ENCODE data around the gene RHOB. TPM values are rescaled to one million over a fixed set of nuclear protein-coding genes. Genes with fewer than 3 reads are reported as not detected.
A peak's percentile ranks its signal among the peaks of the same experiment; 100 is the strongest.

Gene RHOB
- total RNA-seq (2012; rRNA removed), result 55.0 and 60.3 TPM in 2 replicates

GRCh38 chr2:20446917-20447436, at the start of gene RHOB:
RHOB (plus strand) TSS chr2:20447074; CDS start chr2:20447466, 392 bp downstream.
- peaks cover 22% of the 10 kb centered on the region for H3K36me3 ChIP-seq (ENCODE audit: insufficient read depth, low read length)
- H3K27me3 ChIP-seq (ENCODE audit: control insufficient read depth, insufficient read depth, low read length), result no peaks in the 10 kb centered on the region
- H3K9me3 ChIP-seq (replicated peaks; ENCODE audit: low read length), result no peaks in the 10 kb centered on the region
- peak within 1 kb of the TSS; percentile 94 for H3K4me2 ChIP-seq (ENCODE audit: low read length)
- peak within 1 kb of the TSS; percentile 96 for H3K9ac ChIP-seq (ENCODE audit: low read depth, low read length)
- peak within 1 kb of the TSS; percentile 85 for H3K4me3 ChIP-seq (ENCODE audit: low read length)
- H3K4me1 ChIP-seq (ENCODE audit: control insufficient read depth, insufficient read depth, low read length), result peaks cover 42% of the 10 kb centered on the region

GRCh38 chr2:20397811-20398447, 48.9 kb upstream of the RHOB start:
- no peaks in the 10 kb centered on the region for H3K9me3 ChIP-seq (replicated peaks; ENCODE audit: low read length)
- H3K9ac ChIP-seq (ENCODE audit: low read depth, low read length), result no peak overlapping the region
- H3K36me3 ChIP-seq (ENCODE audit: insufficient read depth, low read length), result no peaks in the 10 kb centered on the region
- no peak overlapping the region for H3K4me3 ChIP-seq (ENCODE audit: low read length)
- H3K27me3 ChIP-seq (ENCODE audit: control insufficient read depth, insufficient read depth, low read length), result no peaks in the 10 kb centered on the region
- no peak overlapping the region for H3K4me2 ChIP-seq (ENCODE audit: low read length)
- H3K4me1 ChIP-seq (ENCODE audit: control insufficient read depth, insufficient read depth, low read length), result peaks cover 8% of the 10 kb centered on the region

GRCh38 chr2:20398956-20399567, 47.8 kb upstream of the RHOB start:
- H3K27me3 ChIP-seq (ENCODE audit: control insufficient read depth, insufficient read depth, low read length), result no peaks in the 10 kb centered on the region
- H3K9me3 ChIP-seq (replicated peaks; ENCODE audit: low read length), result no peaks in the 10 kb centered on the region
- H3K4me3 ChIP-seq (ENCODE audit: low read length), result no peak overlapping the region
- no peak overlapping the region for H3K9ac ChIP-seq (ENCODE audit: low read depth, low read length)
- no peaks in the 10 kb centered on the region for H3K36me3 ChIP-seq (ENCODE audit: insufficient read depth, low read length)
- H3K4me2 ChIP-seq (ENCODE audit: low read length), result no peak overlapping the region
- peaks cover 11% of the 10 kb centered on the region for H3K4me1 ChIP-seq (ENCODE audit: control insufficient read depth, insufficient read depth, low read length)

GRCh38 chr2:20400306-20400705, 46.6 kb upstream of the RHOB start:
- Histone ChIP-seq H3K4me3 (ENCODE audit: low read length) (no peak overlapping the region), H3K9me3 (replicated peaks; ENCODE audit: low read length) (no peaks in the 10 kb centered on the region)

GRCh38 chr2:20400787-20401488, 45.9 kb upstream of the RHOB start:
- no peaks in the 10 kb centered on the region for H3K9me3 ChIP-seq (replicated peaks; ENCODE audit: low read length)
- H3K4me1 ChIP-seq (ENCODE audit: control insufficient read depth, insufficient read depth, low read length), result peaks cover 11% of the 10 kb centered on the region
- no peaks in the 10 kb centered on the region for H3K36me3 ChIP-seq (ENCODE audit: insufficient read depth, low read length)
- no peaks in the 10 kb centered on the region for H3K27me3 ChIP-seq (ENCODE audit: control insufficient read depth, insufficient read depth, low read length)
- H3K9ac ChIP-seq (ENCODE audit: low read depth, low read length), result no peak overlapping the region
- H3K4me3 ChIP-seq (ENCODE audit: low read length), result no peak overlapping the region
- H3K4me2 ChIP-seq (ENCODE audit: low read length), result no peak overlapping the region

More at GRCh38 chr2:20400306-20400705, 46.6 kb upstream of the RHOB start:
- no peaks in the 10 kb centered on the region for H3K36me3 ChIP-seq (ENCODE audit: insufficient read depth, low read length)
- H3K4me1 ChIP-seq (ENCODE audit: control insufficient read depth, insufficient read depth, low read length), result peaks cover 11% of the 10 kb centered on the region
- H3K4me2 ChIP-seq (ENCODE audit: low read length), result no peak overlapping the region
- H3K9ac ChIP-seq (ENCODE audit: low read depth, low read length), result no peak overlapping the region
- no peaks in the 10 kb centered on the region for H3K27me3 ChIP-seq (ENCODE audit: control insufficient read depth, insufficient read depth, low read length)

GRCh38 chr2:20401489-20401835, 45.4 kb upstream of the RHOB start:
- Histone ChIP-seq H3K4me3 (ENCODE audit: low read length) (no peak overlapping the region), H3K4me1 (ENCODE audit: control insufficient read depth, insufficient read depth, low read length) (peaks cover 11% of the 10 kb centered on the region)

GRCh38 chr2:20403774-20404312, 43.0 kb upstream of the RHOB start:
- Histone ChIP-seq H3K4me1 (ENCODE audit: control insufficient read depth, insufficient read depth, low read length) (peaks cover 10% of the 10 kb centered on the region), H3K4me2 (ENCODE audit: low read length) (no peak overlapping the region), H3K36me3 (ENCODE audit: insufficient read depth, low read length) (no peaks in the 10 kb centered on the region), H3K9me3 (replicated peaks; ENCODE audit: low read length) (peaks cover 3% of the 10 kb centered on the region), H3K4me3 (ENCODE audit: low read length) (no peak overlapping the region), H3K9ac (ENCODE audit: low read depth, low read length) (peak overlapping the region; percentile 35), H3K27me3 (ENCODE audit: control insufficient read depth, insufficient read depth, low read length) (no peaks in the 10 kb centered on the region)

More at GRCh38 chr2:20401489-20401835, 45.4 kb upstream of the RHOB start:
- Histone ChIP-seq H3K9ac (ENCODE audit: low read depth, low read length) (no peak overlapping the region), H3K27me3 (ENCODE audit: control insufficient read depth, insufficient read depth, low read length) (no peaks in the 10 kb centered on the region), H3K36me3 (ENCODE audit: insufficient read depth, low read length) (no peaks in the 10 kb centered on the region), H3K9me3 (replicated peaks; ENCODE audit: low read length) (no peaks in the 10 kb centered on the region), H3K4me2 (ENCODE audit: low read length) (no peak overlapping the region)

GRCh38 chr2:20404950-20405349, 41.9 kb upstream of the RHOB start:
- H3K36me3 ChIP-seq (ENCODE audit: insufficient read depth, low read length), result no peaks in the 10 kb centered on the region
- H3K9ac ChIP-seq (ENCODE audit: low read depth, low read length), result no peak overlapping the region
- H3K4me2 ChIP-seq (ENCODE audit: low read length), result no peak overlapping the region
- H3K9me3 ChIP-seq (replicated peaks; ENCODE audit: low read length), result peaks cover 12% of the 10 kb centered on the region
- no peaks in the 10 kb centered on the region for H3K27me3 ChIP-seq (ENCODE audit: control insufficient read depth, insufficient read depth, low read length)
- H3K4me3 ChIP-seq (ENCODE audit: low read length), result no peak overlapping the region
- peaks cover 3% of the 10 kb centered on the region for H3K4me1 ChIP-seq (ENCODE audit: control insufficient read depth, insufficient read depth, low read length)

GRCh38 chr2:20409039-20409438, 37.8 kb upstream of the RHOB start:
- H3K9me3 ChIP-seq (replicated peaks; ENCODE audit: low read length), result peaks cover 12% of the 10 kb centered on the region
- H3K9ac ChIP-seq (ENCODE audit: low read depth, low read length), result no peak overlapping the region
- H3K36me3 ChIP-seq (ENCODE audit: insufficient read depth, low read length), result no peaks in the 10 kb centered on the region

GRCh38 chr2:20410556-20411277, 36.2 kb upstream of the RHOB start:
- no peaks in the 10 kb centered on the region for H3K27me3 ChIP-seq (ENCODE audit: control insufficient read depth, insufficient read depth, low read length)
- H3K4me2 ChIP-seq (ENCODE audit: low read length), result no peak overlapping the region
- H3K9ac ChIP-seq (ENCODE audit: low read depth, low read length), result no peak overlapping the region
- H3K36me3 ChIP-seq (ENCODE audit: insufficient read depth, low read length), result no peaks in the 10 kb centered on the region
- peaks cover 12% of the 10 kb centered on the region for H3K9me3 ChIP-seq (replicated peaks; ENCODE audit: low read length)
- no peak overlapping the region for H3K4me3 ChIP-seq (ENCODE audit: low read length)
- H3K4me1 ChIP-seq (ENCODE audit: control insufficient read depth, insufficient read depth, low read length), result peaks cover 4% of the 10 kb centered on the region

More at GRCh38 chr2:20409039-20409438, 37.8 kb upstream of the RHOB start:
- peaks cover 4% of the 10 kb centered on the region for H3K4me1 ChIP-seq (ENCODE audit: control insufficient read depth, insufficient read depth, low read length)
- H3K27me3 ChIP-seq (ENCODE audit: control insufficient read depth, insufficient read depth, low read length), result no peaks in the 10 kb centered on the region
- H3K4me3 ChIP-seq (ENCODE audit: low read length), result no peak overlapping the region
- H3K4me2 ChIP-seq (ENCODE audit: low read length), result no peak overlapping the region
